B cell (primary cell): ENCODE results near the gene PLCD3. TPM values are rescaled to one million over a fixed set of nuclear protein-coding genes. Genes with fewer than 3 reads are reported as not detected.

Experiments used
- ATAC-seq: fragments of 200-7000 bp; cut with Tn5 transposase; one replicate; pipeline ENCODE4 v1.10.0; 2021; ENCODE audit warnings: low read depth, mild to moderate bottlenecking, moderate number of reproducible peaks, moderate library complexity
- CTCF ChIA-PET: fragments of 350-600 bp; sonication (Branson Sonifier 250); formaldehyde crosslinking; loops from one replicate; lab custom pipeline; 2021; ENCODE audit warnings: antibody characterized with exemption, inconsistent platforms; lab: Charles Lee
- POLR2A ChIA-PET: fragments of 350-600 bp; sonication (Branson Sonifier 250); formaldehyde crosslinking; loops from one replicate; lab custom pipeline; 2021; ENCODE audit warnings: antibody characterized with exemption; lab: Charles Lee
- DNase-seq: peaks from one replicate; pipeline ENCODE4 v3.0.0; 2013
- H2AFZ ChIP-seq: 2 replicates; pipeline ENCODE4 v1.6.1; 2012; ENCODE audit warnings: mild to moderate bottlenecking, low read depth, low read length; ENCODE audit not compliant: insufficient read depth, poor library complexity, severe bottlenecking
- H3K27ac ChIP-seq, 2 donors: 1 replicate in 1 of 2; 2 replicates in 1 of 2; pipeline ENCODE4 v1.5.1; 2012 to 2013; ENCODE audit warnings: low read length in 2 of 2, mild to moderate bottlenecking in 2 of 2, moderate library complexity in 1 of 2
- H3K27me3 ChIP-seq, 4 experiments: fragments of 200-600 bp in 1 of 4; sonication (generic) in 1 of 4; replicated peaks in 1 of 4; 1 replicate in 2 of 4; 2 replicates in 2 of 4; pipeline versions ENCODE4 v1.6.1 to v1.7.0; 2013 to 2016; ENCODE audit warnings: low read length in 3 of 4, mild to moderate bottlenecking in 2 of 4, mixed read lengths in 1 of 4, moderate library complexity in 1 of 4; ENCODE audit not compliant: insufficient read depth in 4 of 4, control insufficient read depth in 3 of 4; ENCODE audit errors: control extremely low read depth in 1 of 4
- H3K36me3 ChIP-seq, 2 experiments: replicated peaks in 1 of 2; 1 replicate in 1 of 2; 2 replicates in 1 of 2; pipeline versions ENCODE4 v1.6.1 to v1.7.1; 2013; ENCODE audit warnings: low read length in 1 of 2; ENCODE audit not compliant: insufficient read depth in 2 of 2, control insufficient read depth in 1 of 2; ENCODE audit errors: control extremely low read depth in 1 of 2, extremely low read depth in 1 of 2
- H3K4me1 ChIP-seq, 2 donors: fragments of 200-600 bp in 1 of 2; sonication (generic) in 1 of 2; 1 replicate in 1 of 2; 2 replicates in 1 of 2; pipeline versions ENCODE4 v1.5.1 to v1.6.1; 2013 to 2017; ENCODE audit warnings: low read length in 2 of 2; ENCODE audit not compliant: control insufficient read depth in 2 of 2, insufficient read depth in 2 of 2
- H3K4me2 ChIP-seq: replicated peaks from 2 replicates; pipeline ENCODE3; 2012; ENCODE audit warnings: mild to moderate bottlenecking, low read depth, low read length; ENCODE audit not compliant: poor library complexity, severe bottlenecking
- H3K4me3 ChIP-seq, 5 experiments: fragments of 200-600 bp in 1 of 5; sonication (generic) in 1 of 5; 1 replicate in 3 of 5; 2 replicates in 2 of 5; pipeline versions ENCODE4 v1.5.1 to v1.7.0; 2011 to 2016; ENCODE audit warnings: low read length in 4 of 5, mild to moderate bottlenecking in 4 of 5, low read depth in 2 of 5, control low read depth in 1 of 5, moderate library complexity in 1 of 5; ENCODE audit not compliant: insufficient read depth in 1 of 5; ENCODE audit errors: control extremely low read depth in 1 of 5, extremely low read depth in 1 of 5
- H3K79me2 ChIP-seq: fragments of 200-600 bp; sonication (generic); one replicate; pipeline ENCODE4 v1.6.0; 2016; ENCODE audit warnings: low read length; ENCODE audit not compliant: control insufficient read depth, insufficient read depth
- H3K9ac ChIP-seq: fragments of 200-600 bp; sonication (generic); 2 replicates; pipeline ENCODE4 v1.6.1; 2017; ENCODE audit warnings: mild to moderate bottlenecking, low read length, moderate library complexity
- H3K9me3 ChIP-seq, 3 donors: one replicate each; pipeline versions ENCODE4 v1.6.1 to v1.7.1; 2013; ENCODE audit warnings: low read length in 2 of 3; ENCODE audit not compliant: control insufficient read depth in 2 of 3, insufficient read depth in 1 of 3; ENCODE audit errors: control extremely low read depth in 1 of 3
- H4K20me1 ChIP-seq: 2 replicates; pipeline ENCODE4 v1.6.0; 2012; ENCODE audit warnings: mild to moderate bottlenecking, low read length; ENCODE audit not compliant: insufficient read depth, control insufficient read depth, poor library complexity, severe bottlenecking
- H3K27ac Mint-ChIP-seq: one replicate; pipeline ENCODE4 v1.8.0; 2021; ENCODE audit warnings: mixed read lengths
- H3K27me3 Mint-ChIP-seq: one replicate; pipeline ENCODE4 v1.8.0; 2021; ENCODE audit warnings: mixed read lengths
- H3K4me1 Mint-ChIP-seq: one replicate; pipeline ENCODE4 v1.8.0; 2021; ENCODE audit warnings: mixed read lengths
- H3K4me3 Mint-ChIP-seq: one replicate; pipeline ENCODE4 v1.8.0; 2021; ENCODE audit warnings: mixed read lengths
- H3K9me3 Mint-ChIP-seq: one replicate; pipeline ENCODE4 v1.8.0; 2022; ENCODE audit warnings: mixed read lengths; ENCODE audit not compliant: insufficient read depth
- CTCF ChIP-seq: fragments of 200-600 bp; IDR thresholded peaks from one replicate; pipeline ENCODE4 v1.8.0; 2022; ENCODE audit warnings: antibody characterized with exemption, mild to moderate bottlenecking
- EZH2 ChIP-seq: IDR thresholded peaks from 2 replicates; pipeline ENCODE4 v1.6.1; 2012; ENCODE audit warnings: borderline replicate concordance, low read depth, mild to moderate bottlenecking, moderate library complexity, low read length; ENCODE audit not compliant: insufficient read depth, poor library complexity, severe bottlenecking
- WGBS: methylation state at CpG from one replicate; pipeline ENCODE4 v1.1.5; 2013; ENCODE audit warnings: missing lambda C conversion rate; ENCODE audit not compliant: insufficient coverage; 5-methylcytosine and 5-hydroxymethylcytosine counted together
- intact Hi-C: fragments of 100-400 bp; cut with micrococcal nuclease; formaldehyde crosslinking; loops from one replicate; pipeline ENCODE4 v1.10.0; 2022
- polyA plus RNA-seq: library from polyadenylated mRNA; depleted of rRNA; stranded (reverse); fragments of >200 nt; gene quantifications from 2 replicates; pipeline ENCODE4 v1.2.3, GENCODE V29; 2012
- total RNA-seq, 2 donors: library from RNA; stranded (reverse); fragments of 120-200 nt in 1 of 2; gene quantifications; 1 replicate in 1 of 2; 2 replicates in 1 of 2; pipeline versions ENCODE4 v1.2.3 to v1.2.4, GENCODE V29; 2013 to 2022

The PLCD3 gene
- total and polyA plus RNA-seq, 2 donors (not counting 1 experiment from before 2014, with no cell fraction given): 0.54 to 2.2 TPM

- ChIA-PET CTCF (interaction anchor here (0.7 to 1.1 kb wide), 4 partner anchors 8 to 48 kb away, joined by 3 to 5 read pairs (median 4); partner anchors contain the start of gene ACBD4), POLR2A (no interaction called here)
- Histone ChIP-seq H3K27ac (no peak overlapping the region), H3K36me3 (peaks cover 15 to 75% of the 10 kb centered on the region in 2 experiments), H3K79me2 (peaks cover 37% of the 10 kb centered on the region), H3K9ac (no peak overlapping the region), H3K4me3 (no peak overlapping the region), H3K4me2 (no peak overlapping the region), H3K9me3 (no peaks in the 10 kb centered on the region), H3K27me3 (no peaks in the 10 kb centered on the region), H3K4me1 (no peaks in the 10 kb centered on the region), H2AFZ (no peak overlapping the region), H4K20me1 (peaks cover 28% of the 10 kb centered on the region)
- 98% methylated on average over 5 of the region's 5 CpGs for WGBS
- H3K4me1 Mint-ChIP-seq: no peaks in the 10 kb centered on the region
- intact Hi-C loops: no loop called here
- TF ChIP-seq EZH2: no peak
- no peak for TF ChIP-seq CTCF
- no peak for DNase-seq
- no peaks in the 10 kb centered on the region for H3K9me3 Mint-ChIP-seq
- H3K4me3 Mint-ChIP-seq: no peak overlapping the region
- no peak overlapping the region for H3K27ac Mint-ChIP-seq
- no peaks in the 10 kb centered on the region for H3K27me3 Mint-ChIP-seq
- no peak for ATAC-seq
These were observed 44.3 kb downstream of the PLCD3 start for GRCh38 chr17:45087978-45088377.

GRCh38 chr17:45087504-45087975, 44.8 kb downstream of the PLCD3 start:
- Histone ChIP-seq H3K4me1 (no peaks in the 10 kb centered on the region), H2AFZ (no peak overlapping the region), H3K9me3 (no peaks in the 10 kb centered on the region), H3K27ac (no peak overlapping the region), H3K27me3 (no peaks in the 10 kb centered on the region), H3K4me3 (no peak overlapping the region), H3K36me3 (peaks cover 15 to 72% of the 10 kb centered on the region in 2 experiments), H3K79me2 (peaks cover 38% of the 10 kb centered on the region), H3K9ac (no peak overlapping the region), H3K4me2 (no peak overlapping the region), H4K20me1 (peaks cover 28% of the 10 kb centered on the region)
- ATAC-seq (no peak), DNase-seq (no peak)
- H3K4me1 Mint-ChIP-seq: no peaks in the 10 kb centered on the region
- H3K4me3 Mint-ChIP-seq: no peak overlapping the region
- no peaks in the 10 kb centered on the region for H3K27me3 Mint-ChIP-seq
- intact Hi-C loops: no loop called here
- H3K27ac Mint-ChIP-seq: no peak overlapping the region
- H3K9me3 Mint-ChIP-seq: no peaks in the 10 kb centered on the region
- POLR2A ChIA-PET: interaction anchor here (0.5 kb wide), 1 partner anchor 191 kb away, joined by 3 read pairs; no protein-coding TSS in a partner anchor
- TF ChIP-seq EZH2 (no peak), CTCF (no peak)
- CTCF ChIA-PET: interaction anchor here (0.7 to 1.1 kb wide), 4 partner anchors 8 to 178 kb away, joined by 3 to 5 read pairs (median 4); partner anchors contain the start of gene ACBD4
- 98% methylated on average over 3 of the region's 3 CpGs for WGBS
